ENCODE data around the gene NFIC. TPM values are rescaled to one million over a fixed set of nuclear protein-coding genes. Genes with fewer than 3 reads are reported as not detected.

The NFIC gene
- total RNA-seq, 2 experiments from 2014 or later, result 1.5 to 1.7 TPM

- Histone ChIP-seq H3K9me3 (ENCODE audit: low read length) (no peaks in the 10 kb centered on the region), H3K4me1 (ENCODE audit: insufficient read depth, low read length, poor library complexity, severe bottlenecking) (peaks cover 15% of the 10 kb centered on the region), H3K9me2 (ENCODE audit: insufficient read depth, low read length) (no peaks in the 10 kb centered on the region), H2AFZ (ENCODE audit: low read length) (no peak overlapping the region), H3K4me3 (ENCODE audit: low read depth, low read length, poor library complexity, severe bottlenecking) (no peak overlapping the region), H4K20me1 (ENCODE audit: insufficient read depth, low read length) (no peaks in the 10 kb centered on the region), H3K36me3 (ENCODE audit: insufficient read depth, low read length) (no peaks in the 10 kb centered on the region), H3K27ac (ENCODE audit: low read depth, low read length, poor library complexity, severe bottlenecking) (no peak overlapping the region), H3K79me2 (ENCODE audit: insufficient read depth, low read depth, low read length) (no peaks in the 10 kb centered on the region), H3K4me2 (ENCODE audit: low read length) (no peak overlapping the region)
- POLR2A ChIA-PET, result no interaction called here
- DNase-seq (ENCODE audit: low spot score), result no peak
- BruUV-seq (replicated peaks), result no TSS peak
- intact Hi-C loops (cut with micrococcal nuclease; ENCODE audit: unreplicated experiment), result no loop called here
- CTCF ChIA-PET (ENCODE audit: unreplicated experiment), result no interaction called here
- no peak for TF ChIP-seq EZH2phosphoT487 (IDR thresholded peaks at IDR 0.05; ENCODE audit: borderline replicate concordance, low read depth, low read length)
- TF ChIP-seq CTCF (conservative IDR thresholded peaks at IDR 0.05; ENCODE audit: low read length), result no peak
These were observed 4.0 kb upstream of the NFIC start for GRCh38 chr19:3362217-3362906.

DNA sequence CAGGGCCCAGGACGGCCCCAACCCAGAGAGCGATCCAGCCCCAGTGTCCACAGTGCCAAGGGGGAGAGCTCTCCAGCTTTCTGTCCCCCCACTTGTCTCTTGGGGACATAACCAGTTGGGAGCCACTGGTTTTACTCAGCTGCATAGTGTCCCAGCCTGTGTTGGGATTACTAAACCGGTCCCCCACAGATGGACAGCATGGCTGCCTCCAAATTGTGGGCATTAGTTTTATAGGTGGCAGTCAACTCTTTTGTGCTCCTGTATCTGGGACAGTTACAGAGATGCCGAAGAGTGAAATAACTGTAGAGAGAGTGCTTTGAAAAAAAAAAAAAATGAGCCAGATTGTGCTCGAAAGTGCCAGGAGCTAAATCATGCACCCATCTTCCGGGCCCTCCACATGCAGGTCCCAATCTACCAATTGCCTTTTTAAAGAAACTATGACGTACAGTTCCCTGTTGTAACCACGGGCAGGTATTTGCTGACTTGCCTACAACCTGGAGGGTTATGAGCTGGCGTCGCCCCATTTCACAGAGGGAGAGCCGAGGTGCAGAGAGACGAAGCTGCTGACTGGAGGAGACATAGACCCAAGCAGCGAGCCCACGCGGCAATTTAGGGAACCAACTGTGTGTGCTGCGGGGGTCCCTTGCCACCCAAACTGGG is 2.4 kb upstream of the NFIC start:
- no peaks in the 10 kb centered on the region for H3K9me3 ChIP-seq (ENCODE audit: low read length)
- no peak overlapping the region for H3K4me2 ChIP-seq (ENCODE audit: low read length)
- intact Hi-C loops (cut with micrococcal nuclease; ENCODE audit: unreplicated experiment), result no loop called here
- H4K20me1 ChIP-seq (ENCODE audit: insufficient read depth, low read length), result no peaks in the 10 kb centered on the region
- H3K4me3 ChIP-seq (ENCODE audit: low read depth, low read length, poor library complexity, severe bottlenecking), result no peak overlapping the region
- ChIA-PET POLR2A (no interaction called here), CTCF (ENCODE audit: unreplicated experiment) (no interaction called here)
- no peaks in the 10 kb centered on the region for H3K79me2 ChIP-seq (ENCODE audit: insufficient read depth, low read depth, low read length)
- no TSS peak for BruUV-seq (replicated peaks)
- H2AFZ ChIP-seq (ENCODE audit: low read length), result no peak overlapping the region
- no peak for DNase-seq (ENCODE audit: low spot score)
- no peaks in the 10 kb centered on the region for H3K9me2 ChIP-seq (ENCODE audit: insufficient read depth, low read length)
- no peaks in the 10 kb centered on the region for H3K36me3 ChIP-seq (ENCODE audit: insufficient read depth, low read length)
- H3K4me1 ChIP-seq (ENCODE audit: insufficient read depth, low read length, poor library complexity, severe bottlenecking), result peaks cover 10% of the 10 kb centered on the region
- TF ChIP-seq EZH2phosphoT487 (IDR thresholded peaks at IDR 0.05; ENCODE audit: borderline replicate concordance, low read depth, low read length) (no peak), CTCF (conservative IDR thresholded peaks at IDR 0.05; ENCODE audit: low read length) (no peak)
- H3K27ac ChIP-seq (ENCODE audit: low read depth, low read length, poor library complexity, severe bottlenecking), result no peak overlapping the region

DNA sequence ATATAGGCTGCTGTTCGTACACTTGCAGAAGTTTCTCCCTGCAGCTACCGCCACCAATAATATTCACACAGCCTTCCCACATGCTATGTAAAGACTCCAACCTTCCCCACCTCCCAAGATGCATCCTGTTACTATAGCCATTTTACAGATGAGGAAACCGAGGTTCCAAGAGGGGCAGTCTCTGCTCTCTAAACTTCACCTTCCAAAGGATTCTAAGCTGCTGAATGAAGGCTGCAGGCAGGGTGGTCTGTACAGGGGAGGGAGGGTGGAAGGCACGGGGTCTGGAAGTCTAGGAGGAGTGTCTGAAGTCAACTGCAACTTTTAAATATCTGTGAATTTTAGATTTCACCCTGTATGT is 1.9 kb upstream of the NFIC start:
- DNase-seq (ENCODE audit: low spot score), result no peak
- Histone ChIP-seq H3K4me2 (ENCODE audit: low read length) (no peak overlapping the region), H3K4me1 (ENCODE audit: insufficient read depth, low read length, poor library complexity, severe bottlenecking) (peaks cover 9% of the 10 kb centered on the region), H2AFZ (ENCODE audit: low read length) (no peak overlapping the region), H3K9me3 (ENCODE audit: low read length) (no peaks in the 10 kb centered on the region), H3K27ac (ENCODE audit: low read depth, low read length, poor library complexity, severe bottlenecking) (no peak overlapping the region), H3K4me3 (ENCODE audit: low read depth, low read length, poor library complexity, severe bottlenecking) (no peak overlapping the region), H3K36me3 (ENCODE audit: insufficient read depth, low read length) (no peaks in the 10 kb centered on the region), H3K9me2 (ENCODE audit: insufficient read depth, low read length) (no peaks in the 10 kb centered on the region), H3K79me2 (ENCODE audit: insufficient read depth, low read depth, low read length) (no peaks in the 10 kb centered on the region), H4K20me1 (ENCODE audit: insufficient read depth, low read length) (no peaks in the 10 kb centered on the region)
- ChIA-PET CTCF (ENCODE audit: unreplicated experiment) (no interaction called here), POLR2A (no interaction called here)
- no TSS peak for BruUV-seq (replicated peaks)
- TF ChIP-seq EZH2phosphoT487 (IDR thresholded peaks at IDR 0.05; ENCODE audit: borderline replicate concordance, low read depth, low read length) (no peak), CTCF (conservative IDR thresholded peaks at IDR 0.05; ENCODE audit: low read length) (no peak)
- intact Hi-C loops (cut with micrococcal nuclease; ENCODE audit: unreplicated experiment), result no loop called here
